IPS DF 19.7 (cell line): ENCODE data around the gene DCUN1D3.
"Not testable (repeated sequence)": the region's sequence is repeated elsewhere in the genome, so short reads cannot be mapped to it uniquely, and the experiment has no call there.

Experiments used
- DNase-seq: peaks from one replicate; pipeline ENCODE4 v3.0.0-alpha.2; 2013; ENCODE audit warnings: low read depth, low spot score

The DCUN1D3 gene

DNA sequence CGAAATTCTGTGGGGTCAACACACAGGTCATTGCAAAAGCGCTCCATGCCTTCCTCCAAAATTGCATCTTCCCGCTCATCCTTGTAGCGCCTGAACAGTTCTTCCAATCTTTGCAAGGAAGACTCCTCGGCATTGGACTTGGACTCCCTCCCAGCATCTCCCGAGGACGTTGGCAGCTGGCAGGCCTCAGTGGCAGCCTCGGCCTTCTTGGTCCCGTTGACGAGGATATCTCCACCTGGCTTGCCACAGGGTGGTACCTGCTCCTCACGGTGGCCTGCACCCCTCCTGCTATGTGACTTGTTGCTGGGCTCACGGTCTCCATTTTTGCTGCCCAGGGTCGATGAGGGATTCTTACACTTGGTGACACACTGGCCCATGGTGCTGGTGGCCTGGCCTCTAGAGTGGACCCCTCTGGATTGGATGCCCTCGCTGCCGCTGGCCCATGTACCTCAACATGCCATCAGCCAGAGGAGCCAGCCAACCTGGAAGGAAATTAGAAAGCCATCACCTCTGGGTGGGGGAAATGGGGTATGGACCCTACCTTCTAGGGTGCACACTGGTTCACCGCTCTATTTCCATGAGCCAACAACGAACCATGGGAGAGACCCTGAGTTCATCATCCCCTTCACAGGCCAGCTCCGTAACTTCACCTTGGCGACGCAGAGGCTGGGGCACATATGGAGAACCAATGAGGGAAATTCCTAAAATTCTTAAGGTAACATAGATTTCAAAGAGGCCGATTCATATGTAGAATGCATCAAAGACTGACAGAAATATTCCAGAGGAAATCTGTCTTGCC, 37.8 kb downstream of the DCUN1D3 start:
- DNase-seq = no peak

GRCh38 chr16:20860995-20861394, 39.2 kb downstream of the DCUN1D3 start:
- not testable (repeated sequence) for DNase-seq

DNA sequence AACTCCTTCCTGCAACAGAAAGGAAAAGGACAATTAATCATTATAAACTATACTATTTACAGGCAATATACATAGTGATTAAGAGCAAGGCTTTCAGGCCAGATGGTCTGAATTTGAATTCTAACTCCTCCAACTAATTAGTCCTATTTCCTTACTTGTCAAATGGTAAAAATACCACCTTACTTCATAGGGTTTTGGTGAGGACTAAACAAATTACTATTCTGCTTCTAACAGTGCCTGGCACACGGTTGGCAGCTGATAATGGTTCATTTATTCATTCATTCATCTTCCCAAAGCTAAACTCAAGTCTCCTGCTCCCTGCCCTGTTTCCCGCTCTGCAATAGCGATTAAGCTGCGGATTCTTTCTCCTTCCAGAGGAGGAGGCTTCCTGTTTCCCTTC, 39.8 kb downstream of the DCUN1D3 start:
- no peak for DNase-seq

GRCh38 chr16:20859699-20860098, 40.5 kb downstream of the DCUN1D3 start:
- no peak for DNase-seq

DNA sequence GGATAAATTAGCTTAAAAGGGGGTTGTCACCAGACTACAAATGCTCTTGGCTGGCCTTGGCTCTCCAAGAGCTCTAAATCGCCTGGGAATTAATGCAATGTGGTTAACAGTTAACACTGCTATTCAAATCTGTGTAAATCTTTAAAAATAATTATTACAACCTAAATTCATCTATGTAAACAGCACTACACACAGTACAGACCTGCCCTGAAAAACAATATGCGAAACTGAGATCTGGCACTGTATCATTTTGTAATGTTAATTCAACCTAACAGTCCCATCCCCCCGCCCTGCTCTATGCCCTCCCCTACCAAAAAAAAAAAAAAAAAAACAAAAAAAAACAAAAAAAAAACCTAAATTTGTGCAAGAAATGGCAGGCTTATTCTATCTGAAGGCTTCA, 40.9 kb downstream of the DCUN1D3 start:
- DNase-seq = no peak

DNA sequence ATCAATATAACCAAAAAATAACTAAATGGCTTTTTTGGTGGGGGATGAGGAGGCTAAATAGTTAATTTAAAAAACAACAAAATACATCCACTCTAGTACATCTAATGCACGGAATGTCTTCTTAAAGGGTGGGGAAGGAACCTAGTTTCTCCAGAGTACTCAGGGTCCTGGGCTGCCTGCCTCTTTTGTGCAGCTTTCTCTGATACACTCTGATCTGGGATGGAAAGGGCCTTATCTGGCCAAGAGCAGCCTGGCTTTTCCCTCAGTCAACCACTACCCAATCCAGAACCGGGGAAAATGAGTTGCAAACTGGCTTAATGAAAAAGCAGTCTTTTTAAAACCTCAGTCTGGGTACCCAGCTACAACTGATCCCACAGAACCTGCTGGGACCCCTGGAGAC, 42.9 kb downstream of the DCUN1D3 start:
- DNase-seq = no peak

DNA sequence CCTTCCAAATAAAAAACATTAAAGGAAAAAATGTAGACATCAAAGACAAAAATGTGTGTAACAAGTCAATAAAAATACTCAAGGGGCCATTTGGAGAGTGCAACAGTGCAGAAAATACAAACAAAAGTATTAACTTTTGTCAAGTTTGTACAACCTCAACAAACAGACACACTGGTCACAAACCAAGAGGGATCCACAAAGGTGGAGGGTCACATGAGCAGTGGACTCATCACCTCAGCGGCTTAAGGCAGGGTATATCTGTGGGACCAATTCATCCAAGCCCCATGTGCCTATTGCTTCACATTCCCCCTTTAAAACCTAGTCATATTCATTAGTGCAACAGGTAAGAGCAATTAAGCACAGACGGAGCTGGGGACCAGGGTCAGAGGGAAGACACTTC, 45.2 kb downstream of the DCUN1D3 start:
- no peak for DNase-seq

DNA sequence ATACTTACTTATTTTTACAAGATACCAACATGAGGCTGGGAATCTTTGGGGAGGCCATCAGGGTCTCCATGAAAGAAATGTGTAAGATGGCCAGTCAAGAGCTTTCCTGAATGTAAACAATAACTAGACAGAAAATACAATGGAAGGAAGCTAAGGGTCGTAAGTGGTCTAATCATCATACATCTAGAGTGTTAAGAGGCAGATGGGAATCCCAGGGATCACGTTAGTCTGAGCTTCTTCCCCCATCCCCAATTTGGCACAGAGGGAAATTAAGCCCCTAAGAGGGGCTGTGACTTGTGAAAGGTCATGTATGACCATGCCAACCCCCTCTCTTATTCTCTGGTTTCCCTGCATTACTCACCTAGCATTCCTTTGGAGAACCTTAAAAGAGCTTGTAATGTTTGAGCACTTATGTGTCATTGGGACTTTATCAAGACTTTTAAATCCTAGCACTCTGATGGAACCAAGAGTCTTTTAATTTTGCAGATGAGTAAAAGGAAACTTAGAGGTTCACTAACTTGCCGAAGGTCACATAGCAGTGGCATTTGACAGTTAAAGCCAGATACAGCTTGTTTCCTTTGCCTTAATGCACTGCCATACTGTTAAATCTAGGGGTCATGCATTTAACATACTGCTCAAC, 46.1 kb downstream of the DCUN1D3 start:
- no peak for DNase-seq

GRCh38 chr16:20853143-20853542, 47.0 kb downstream of the DCUN1D3 start:
- no peak for DNase-seq

GRCh38 chr16:20851601-20852000, 48.6 kb downstream of the DCUN1D3 start:
- DNase-seq = no peak

DNA sequence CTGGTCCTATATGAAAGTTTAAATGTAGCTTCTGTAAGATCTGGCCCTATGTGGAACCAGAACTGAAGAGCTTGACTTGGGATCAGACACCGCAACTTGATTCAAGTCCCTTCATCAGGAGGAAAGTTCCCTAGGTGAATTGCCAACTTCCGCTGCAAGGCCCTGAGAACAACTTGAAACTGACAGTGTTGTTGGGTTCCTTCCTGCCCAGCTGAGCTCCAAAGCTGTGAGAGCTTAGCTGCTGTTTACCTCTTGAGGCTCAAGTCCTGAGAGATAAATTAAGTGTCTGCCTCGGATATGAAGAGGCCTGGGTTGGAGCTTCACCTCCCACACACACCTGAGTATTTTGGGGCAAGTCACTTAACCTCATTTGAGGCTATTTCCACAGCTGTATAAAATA, 49.2 kb downstream of the DCUN1D3 start:
- no peak for DNase-seq

DNA sequence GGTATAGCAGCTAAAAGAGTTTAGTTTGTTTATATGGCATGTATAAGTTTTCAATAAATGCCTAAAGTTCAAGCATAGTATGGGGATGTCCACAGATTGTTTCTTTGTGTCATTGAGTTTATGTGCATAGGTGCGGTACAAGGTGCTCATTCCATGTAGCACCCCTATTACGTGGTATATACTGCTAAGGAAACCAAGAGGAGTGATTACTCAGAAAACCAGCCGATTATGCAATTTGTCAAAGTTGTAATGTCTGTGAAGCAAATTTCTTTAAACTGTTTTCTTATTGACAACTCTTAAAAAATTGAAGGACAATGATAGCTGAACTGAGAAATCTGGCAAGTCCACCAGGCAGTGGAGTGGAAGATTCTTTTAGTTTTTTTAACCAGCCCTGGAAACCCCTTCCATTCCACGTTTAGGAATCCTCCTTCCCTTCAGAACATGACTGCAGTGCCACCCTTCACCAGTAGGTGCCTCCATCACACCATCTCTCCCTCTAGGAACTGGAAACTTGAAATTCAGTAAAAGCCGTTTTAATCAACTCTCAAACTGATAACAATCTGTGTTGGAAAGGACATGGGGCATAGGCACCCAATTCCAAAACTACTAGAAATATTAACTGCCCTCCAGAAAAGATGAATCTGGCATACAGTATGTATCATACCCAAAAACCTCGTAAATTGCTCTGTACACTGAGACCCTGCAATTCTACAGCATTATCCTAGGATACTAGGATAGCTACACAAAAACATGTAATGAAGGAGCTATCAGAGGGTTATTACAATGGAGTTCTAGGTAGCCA, 50.4 kb downstream of the DCUN1D3 start:
- DNase-seq = peak; percentile 17

DNA sequence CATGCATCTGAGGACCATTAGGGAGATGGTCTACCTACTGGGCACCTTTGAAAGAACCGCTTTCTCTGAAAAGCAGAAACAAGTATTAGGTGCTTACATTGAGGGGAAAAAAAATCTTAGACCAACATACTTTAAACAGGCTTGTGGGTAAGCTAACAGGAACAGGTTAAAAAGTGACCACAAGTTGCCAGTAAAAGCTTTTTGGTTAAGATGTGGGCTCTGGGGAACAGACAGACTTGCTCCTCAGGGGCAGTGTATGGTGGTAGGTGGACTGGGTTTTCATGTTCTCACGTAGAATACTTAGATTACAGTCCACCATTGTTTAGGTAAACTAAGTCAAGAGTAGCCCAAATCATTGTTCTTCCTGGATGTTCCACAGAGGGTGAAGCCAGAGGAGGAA, 52.6 kb downstream of the DCUN1D3 start:
- no peak for DNase-seq

GRCh38 chr16:20846551-20846950, 53.6 kb downstream of the DCUN1D3 start:
- DNase-seq = no peak

DNA sequence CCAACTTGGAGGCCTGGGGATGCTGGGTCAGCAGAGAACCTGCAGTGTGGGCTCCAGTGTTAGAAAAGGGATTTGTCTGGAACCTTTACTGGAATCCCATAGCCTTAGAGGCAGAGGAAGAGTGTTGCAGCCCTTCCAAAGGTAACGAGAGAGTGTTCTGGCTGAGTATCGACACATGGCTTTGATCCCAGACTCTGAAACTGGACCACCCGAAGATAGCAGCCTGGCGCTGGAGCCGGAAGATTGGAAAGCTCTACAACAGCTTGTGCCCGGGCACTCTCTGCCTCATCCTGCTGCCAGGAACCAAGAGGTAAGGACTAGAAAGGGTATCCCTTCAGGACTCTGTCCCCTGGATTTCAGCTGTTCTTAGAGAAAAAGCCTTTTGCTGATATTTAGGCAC, 54.1 kb downstream of the DCUN1D3 start:
- no peak for DNase-seq

DNA sequence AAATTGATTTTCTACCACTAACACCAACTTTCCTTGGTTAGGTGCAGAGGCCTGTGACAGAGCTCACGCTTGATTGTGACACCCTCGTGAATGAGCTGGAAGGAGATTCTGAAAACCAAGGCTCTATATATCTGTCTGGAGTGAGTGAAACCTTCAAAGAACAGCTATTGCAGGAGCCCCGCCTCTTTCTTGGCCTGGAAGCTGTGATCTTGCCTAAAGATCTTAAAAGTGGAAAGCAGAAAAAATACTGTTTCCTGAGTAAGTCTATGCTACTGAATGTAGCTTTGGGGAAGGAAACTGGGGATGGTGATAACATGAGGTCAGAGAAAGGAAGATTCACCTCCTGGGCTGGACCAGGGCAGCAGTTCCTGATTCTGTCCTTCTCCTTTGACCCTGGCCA, 55.6 kb downstream of the DCUN1D3 start:
- DNase-seq = no peak

- DNase-seq = no peak
These were observed 56.1 kb downstream of the DCUN1D3 start for GRCh38 chr16:20844054-20844453.

DNA sequence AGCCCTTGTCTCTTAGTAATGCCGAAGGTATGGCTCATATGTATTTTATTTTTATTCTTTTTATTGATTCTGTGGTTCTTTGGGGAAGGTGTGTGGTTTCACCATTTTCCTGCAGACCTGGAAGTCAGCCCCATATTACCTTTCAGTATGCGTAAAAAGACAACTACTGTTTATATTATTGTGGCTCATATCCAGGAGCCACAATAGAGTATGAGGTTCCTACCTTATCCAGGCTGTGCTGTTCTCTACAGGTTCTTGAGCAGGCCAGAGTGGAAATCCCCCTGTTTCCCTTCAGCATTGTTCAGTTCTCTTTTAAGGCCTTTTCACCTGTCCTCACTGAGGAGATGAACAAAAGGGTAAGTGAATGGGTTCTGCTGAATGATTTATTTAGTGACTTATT, 60.7 kb downstream of the DCUN1D3 start:
- no peak for DNase-seq

DNA sequence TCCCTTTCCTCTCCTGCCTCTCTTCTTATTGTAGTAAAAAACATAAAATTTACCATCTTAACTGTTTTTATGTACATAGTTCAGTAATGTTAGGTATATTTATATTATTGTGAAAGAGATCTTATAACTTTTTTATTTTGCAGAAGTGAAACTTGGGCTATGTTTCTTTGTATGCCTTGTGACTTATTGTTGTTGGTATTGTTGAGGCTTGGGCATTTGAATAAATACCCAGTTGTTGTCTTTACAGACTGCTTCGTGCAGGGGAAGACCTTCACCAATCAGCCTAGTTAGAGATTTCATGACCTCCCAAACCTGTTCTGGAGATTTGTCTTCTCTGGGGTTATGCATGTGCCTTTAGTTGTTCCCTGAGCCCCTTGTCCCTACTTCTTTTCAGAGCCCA, 61.9 kb downstream of the DCUN1D3 start:
- DNase-seq = no peak

GRCh38 chr16:20833086-20833485, 67.1 kb downstream of the DCUN1D3 start:
- no peak for DNase-seq

GRCh38 chr16:20830372-20830771, 69.8 kb downstream of the DCUN1D3 start:
- DNase-seq = no peak

DNA sequence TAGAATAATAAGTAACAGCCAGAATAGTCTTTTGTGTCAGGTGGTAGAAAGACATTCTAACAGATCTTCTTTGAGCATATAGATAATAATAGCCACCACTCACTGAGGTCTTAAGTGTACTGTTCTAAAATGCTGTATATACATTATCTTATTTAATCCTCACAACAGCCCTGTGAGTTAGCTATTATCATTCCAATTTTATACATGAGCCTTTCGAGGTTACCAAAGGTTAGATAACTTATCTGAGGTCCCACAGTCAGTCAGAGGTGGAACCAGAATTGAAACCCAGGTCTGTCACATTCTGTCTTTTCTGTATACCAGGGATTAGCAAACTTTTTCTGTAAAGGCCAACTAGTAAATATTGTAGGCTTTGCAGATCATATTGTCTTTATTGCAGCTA, 70.6 kb downstream of the DCUN1D3 start:
- no peak for DNase-seq
